ENCODE results near the gene CCDC178. TPM values are rescaled to one million over a fixed set of nuclear protein-coding genes. Genes with fewer than 3 reads are reported as not detected.
"Not testable (repeated sequence)": the region's sequence is repeated elsewhere in the genome, so short reads cannot be mapped to it uniquely, and the experiment has no call there.

CCDC178 gene
- total RNA-seq, 1 experiment from 2014 or later, result not detected

GRCh38 chr18:33421225-33421624 lies 19.3 kb downstream of the CCDC178 start:
- H3K4me3 ChIP-seq, result no peak overlapping the region
- no peaks in the 10 kb centered on the region for H3K9me3 ChIP-seq (replicated peaks)
- no peak for DNase-seq

GRCh38 chr18:33404244-33404873 lies 36.2 kb downstream of the CCDC178 start:
- Histone ChIP-seq H3K36me3 (no peaks in the 10 kb centered on the region), H3K9me3 (replicated peaks) (no peaks in the 10 kb centered on the region), H3K4me3 (no peak overlapping the region), H3K27ac (no peak overlapping the region), H3K4me1 (no peaks in the 10 kb centered on the region), H3K27me3 (no peaks in the 10 kb centered on the region)
- no peak for DNase-seq

More at GRCh38 chr18:33421225-33421624, 19.3 kb downstream of the CCDC178 start:
- no peak overlapping the region for H3K27ac ChIP-seq
- H3K36me3 ChIP-seq, result no peaks in the 10 kb centered on the region
- no peaks in the 10 kb centered on the region for H3K4me1 ChIP-seq
- no peaks in the 10 kb centered on the region for H3K27me3 ChIP-seq

DNA sequence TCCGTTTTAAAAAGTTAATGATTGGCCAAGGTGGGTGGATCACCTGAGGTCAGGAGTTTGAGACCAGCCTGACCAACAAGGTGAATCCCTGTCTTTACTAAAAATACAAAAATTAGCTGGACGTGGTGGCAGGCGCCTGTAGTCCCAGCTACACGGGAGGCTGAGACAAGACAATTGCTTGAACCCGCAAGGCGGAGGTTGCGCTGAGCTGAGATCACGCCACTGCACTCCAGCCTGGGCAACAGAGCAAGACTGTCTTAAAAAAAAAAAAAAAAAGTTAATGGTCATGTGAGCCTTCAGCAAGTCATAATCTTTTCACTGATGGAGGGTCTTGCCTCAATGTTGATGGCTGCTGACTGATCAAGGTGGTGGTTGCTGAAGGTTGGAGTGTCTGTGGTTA lies 41.6 kb downstream of the CCDC178 start:
- not testable (repeated sequence) for H3K27me3 ChIP-seq; H3K27ac ChIP-seq; H3K4me1 ChIP-seq; H3K9me3 ChIP-seq (replicated peaks); H3K4me3 ChIP-seq; H3K36me3 ChIP-seq; DNase-seq

DNA sequence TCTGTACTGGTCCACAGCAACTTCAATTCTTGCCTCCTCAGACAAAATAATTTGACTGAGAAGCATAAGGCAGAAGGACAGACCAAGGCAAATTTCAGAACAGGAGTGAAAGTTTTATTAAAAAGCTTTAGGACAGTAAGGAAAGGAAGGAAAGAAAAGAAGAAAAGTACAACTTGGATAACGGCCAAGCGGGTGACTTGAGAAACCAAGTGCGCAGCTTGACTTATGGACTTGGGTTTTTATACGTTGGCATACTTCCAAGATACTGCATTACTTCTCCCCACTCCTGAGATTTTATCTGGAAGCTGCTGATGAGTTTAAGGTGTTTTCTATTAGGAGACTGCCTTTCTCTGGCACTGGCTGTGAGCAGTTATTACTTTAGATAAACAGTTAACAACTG lies 64.7 kb downstream of the CCDC178 start:
- no peaks in the 10 kb centered on the region for H3K9me3 ChIP-seq (replicated peaks)
- H3K27ac ChIP-seq, result no peak overlapping the region
- no peaks in the 10 kb centered on the region for H3K27me3 ChIP-seq
- DNase-seq, result no peak
- H3K36me3 ChIP-seq, result no peaks in the 10 kb centered on the region
- H3K4me3 ChIP-seq, result no peak overlapping the region
- no peaks in the 10 kb centered on the region for H3K4me1 ChIP-seq

GRCh38 chr18:33372442-33372841 lies 68.1 kb downstream of the CCDC178 start:
- Histone ChIP-seq H3K4me1 (no peaks in the 10 kb centered on the region), H3K27me3 (no peaks in the 10 kb centered on the region), H3K4me3 (no peak overlapping the region), H3K36me3 (no peaks in the 10 kb centered on the region), H3K27ac (no peak overlapping the region), H3K9me3 (replicated peaks) (no peaks in the 10 kb centered on the region)
- peak in 1 of 2 experiments; percentile 37 for DNase-seq

GRCh38 chr18:33369711-33370449 lies 70.6 kb downstream of the CCDC178 start:
- H3K27ac ChIP-seq, result no peak overlapping the region
- H3K4me3 ChIP-seq, result no peak overlapping the region
- no peaks in the 10 kb centered on the region for H3K36me3 ChIP-seq
- H3K4me1 ChIP-seq, result no peaks in the 10 kb centered on the region
- no peaks in the 10 kb centered on the region for H3K9me3 ChIP-seq (replicated peaks)
- H3K27me3 ChIP-seq, result no peaks in the 10 kb centered on the region
- no peak for DNase-seq

DNA sequence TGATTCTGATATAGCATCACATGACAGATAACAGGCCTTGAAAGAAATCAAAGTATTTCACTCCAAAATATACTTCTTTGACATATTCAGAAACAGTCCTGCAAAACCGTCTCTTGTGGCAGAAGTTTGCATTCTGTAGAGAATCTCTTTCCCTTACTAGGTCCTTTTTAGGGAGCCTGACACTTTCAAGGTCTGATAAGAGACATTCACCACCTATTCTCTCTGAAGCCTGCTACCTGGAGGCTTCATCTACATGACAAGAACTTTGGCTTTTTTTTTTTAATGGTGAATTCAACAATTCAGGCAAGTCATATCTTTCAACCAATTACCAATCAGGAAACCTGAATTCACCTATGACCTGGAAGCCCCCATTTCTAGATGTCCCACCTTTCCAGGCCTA lies 83.8 kb downstream of the CCDC178 start:
- Histone ChIP-seq H3K4me1 (no peaks in the 10 kb centered on the region), H3K36me3 (no peaks in the 10 kb centered on the region), H3K27me3 (no peaks in the 10 kb centered on the region), H3K9me3 (replicated peaks) (no peaks in the 10 kb centered on the region), H3K4me3 (no peak overlapping the region), H3K27ac (no peak overlapping the region)
- DNase-seq, result no peak

- H3K36me3 ChIP-seq, result no peaks in the 10 kb centered on the region
- DNase-seq, result no peak
These were observed 84.8 kb downstream of the CCDC178 start for GRCh38 chr18:33355756-33356155.

GRCh38 chr18:33355263-33355662 lies 85.3 kb downstream of the CCDC178 start:
- DNase-seq, result no peak
- Histone ChIP-seq H3K4me1 (no peaks in the 10 kb centered on the region), H3K36me3 (no peaks in the 10 kb centered on the region), H3K27me3 (no peaks in the 10 kb centered on the region), H3K9me3 (replicated peaks) (no peaks in the 10 kb centered on the region), H3K27ac (no peak overlapping the region), H3K4me3 (no peak overlapping the region)

More at GRCh38 chr18:33355756-33356155, 84.8 kb downstream of the CCDC178 start:
- H3K4me1 ChIP-seq, result no peaks in the 10 kb centered on the region
- H3K27me3 ChIP-seq, result no peaks in the 10 kb centered on the region
- H3K27ac ChIP-seq, result no peak overlapping the region
- H3K9me3 ChIP-seq (replicated peaks), result no peaks in the 10 kb centered on the region
- H3K4me3 ChIP-seq, result no peak overlapping the region

GRCh38 chr18:33350256-33350655 lies 90.3 kb downstream of the CCDC178 start:
- Histone ChIP-seq H3K36me3 (no peaks in the 10 kb centered on the region), H3K9me3 (replicated peaks) (no peaks in the 10 kb centered on the region), H3K4me3 (no peak overlapping the region), H3K27me3 (no peaks in the 10 kb centered on the region), H3K4me1 (no peaks in the 10 kb centered on the region), H3K27ac (no peak overlapping the region)
- DNase-seq, result no peak

DNA sequence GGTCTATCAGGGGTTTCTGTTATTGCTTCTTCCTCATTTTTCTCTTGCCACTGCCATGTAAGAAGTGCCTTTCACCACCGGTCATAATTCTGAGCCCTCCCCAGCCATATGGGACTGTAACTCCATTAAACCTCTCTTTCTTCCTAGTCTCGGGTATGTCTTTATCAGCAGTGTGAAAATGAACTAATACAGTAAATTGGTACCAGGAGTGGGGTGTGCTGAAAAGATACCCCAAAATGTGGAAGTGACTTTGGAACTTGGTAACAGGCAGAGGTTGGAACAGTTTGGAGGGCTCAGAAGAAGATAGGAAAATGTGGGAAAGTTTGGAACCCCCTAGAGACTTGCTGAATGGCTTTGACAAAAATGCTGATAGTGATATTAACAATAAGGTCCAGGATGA lies 100.8 kb downstream of the CCDC178 start:
- not testable (repeated sequence) for H3K27ac ChIP-seq; H3K36me3 ChIP-seq; DNase-seq; H3K27me3 ChIP-seq; H3K9me3 ChIP-seq (replicated peaks); H3K4me3 ChIP-seq; H3K4me1 ChIP-seq

- Histone ChIP-seq H3K27me3 (no peaks in the 10 kb centered on the region), H3K27ac (no peak overlapping the region), H3K4me3 (no peak overlapping the region), H3K36me3 (no peaks in the 10 kb centered on the region), H3K4me1 (no peaks in the 10 kb centered on the region), H3K9me3 (replicated peaks) (no peaks in the 10 kb centered on the region)
- no peak for DNase-seq
These were observed 105.7 kb downstream of the CCDC178 start for GRCh38 chr18:33334781-33335180.

GRCh38 chr18:33330711-33331110 lies 109.8 kb downstream of the CCDC178 start:
- H3K36me3 ChIP-seq, result no peaks in the 10 kb centered on the region
- no peaks in the 10 kb centered on the region for H3K27me3 ChIP-seq
- H3K9me3 ChIP-seq (replicated peaks), result no peaks in the 10 kb centered on the region
- H3K27ac ChIP-seq, result no peak overlapping the region
- H3K4me1 ChIP-seq, result no peaks in the 10 kb centered on the region
- no peak overlapping the region for H3K4me3 ChIP-seq
- DNase-seq, result no peak

DNA sequence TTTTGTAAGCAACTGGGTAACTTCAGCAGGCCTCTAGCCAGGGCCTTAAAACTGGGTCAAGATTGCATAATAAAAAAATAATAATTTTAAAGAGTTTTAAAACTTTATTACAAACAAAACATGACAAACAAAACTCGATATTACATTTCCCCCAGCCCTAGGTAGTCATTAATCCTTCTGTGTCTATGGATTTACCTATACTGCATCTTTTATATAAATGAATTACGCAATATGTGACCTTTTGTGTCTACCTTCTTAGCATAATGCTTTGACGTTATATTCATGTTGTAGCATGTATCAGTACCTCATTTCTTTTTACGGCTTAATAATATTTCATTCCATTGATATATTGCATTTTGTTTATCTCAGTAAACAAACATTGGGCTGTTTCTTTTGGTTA lies 113.5 kb downstream of the CCDC178 start:
- no peaks in the 10 kb centered on the region for H3K27me3 ChIP-seq
- no peaks in the 10 kb centered on the region for H3K4me1 ChIP-seq
- no peak overlapping the region for H3K27ac ChIP-seq
- H3K36me3 ChIP-seq, result no peaks in the 10 kb centered on the region
- no peaks in the 10 kb centered on the region for H3K9me3 ChIP-seq (replicated peaks)
- DNase-seq, result no peak
- H3K4me3 ChIP-seq, result no peak overlapping the region

DNA sequence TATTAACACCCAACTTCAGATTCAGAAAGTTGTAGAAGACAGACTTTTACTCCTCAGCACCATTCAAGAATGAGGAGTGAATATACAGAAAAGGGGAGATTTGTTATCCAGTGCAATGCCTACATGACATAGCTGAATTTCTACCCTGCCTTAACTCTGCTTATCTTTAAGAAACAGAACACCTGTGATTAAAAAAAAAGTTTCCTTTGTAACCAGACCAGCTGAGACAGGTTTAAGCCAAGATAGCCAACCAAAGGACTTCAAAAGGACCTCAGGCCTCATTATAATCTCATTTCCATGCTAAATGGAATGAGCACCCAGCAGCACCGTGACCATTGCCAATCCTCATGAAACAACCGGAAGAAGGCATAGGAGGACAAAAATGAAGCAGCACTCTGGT lies 122.9 kb downstream of the CCDC178 start:
- DNase-seq, result no peak
- no peak overlapping the region for H3K4me3 ChIP-seq
- H3K27ac ChIP-seq, result no peak overlapping the region
- H3K36me3 ChIP-seq, result no peaks in the 10 kb centered on the region
- H3K9me3 ChIP-seq (replicated peaks), result no peaks in the 10 kb centered on the region
- no peaks in the 10 kb centered on the region for H3K27me3 ChIP-seq
- no peaks in the 10 kb centered on the region for H3K4me1 ChIP-seq

GRCh38 chr18:33316146-33316587 lies 124.4 kb downstream of the CCDC178 start:
- H3K27me3 ChIP-seq, result no peaks in the 10 kb centered on the region
- H3K4me3 ChIP-seq, result no peak overlapping the region
- no peaks in the 10 kb centered on the region for H3K36me3 ChIP-seq
- H3K27ac ChIP-seq, result no peak overlapping the region
- no peak for DNase-seq
- H3K9me3 ChIP-seq (replicated peaks), result no peaks in the 10 kb centered on the region
- no peaks in the 10 kb centered on the region for H3K4me1 ChIP-seq
